Measurements from ENCODE around the gene EEF1A1.
A peak's percentile ranks its signal among the peaks of the same experiment; 100 is the strongest.
"Not testable (repeated sequence)": the region's sequence is repeated elsewhere in the genome, so short reads cannot be mapped to it uniquely, and the experiment has no call there.

The EEF1A1 gene

DNA sequence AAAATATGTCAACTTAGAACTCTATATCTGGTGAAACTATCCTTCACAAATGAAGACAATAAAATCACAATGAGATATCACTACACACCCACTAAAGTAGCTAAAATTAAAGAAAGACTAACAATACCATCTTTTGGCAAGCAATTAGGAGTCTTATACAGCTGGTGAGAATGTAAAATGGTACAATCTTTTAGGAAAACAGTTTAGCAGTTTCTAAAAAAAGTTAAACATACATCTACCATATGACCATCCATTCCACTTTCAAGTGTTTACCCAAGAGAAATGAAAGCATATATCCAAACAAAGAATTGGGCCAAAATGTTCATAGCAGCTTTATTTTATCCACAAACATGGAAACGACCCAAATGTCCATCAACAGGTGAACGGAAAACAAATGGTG, 13.8 kb upstream of the EEF1A1 start:
- no peak for DNase-seq

DNA sequence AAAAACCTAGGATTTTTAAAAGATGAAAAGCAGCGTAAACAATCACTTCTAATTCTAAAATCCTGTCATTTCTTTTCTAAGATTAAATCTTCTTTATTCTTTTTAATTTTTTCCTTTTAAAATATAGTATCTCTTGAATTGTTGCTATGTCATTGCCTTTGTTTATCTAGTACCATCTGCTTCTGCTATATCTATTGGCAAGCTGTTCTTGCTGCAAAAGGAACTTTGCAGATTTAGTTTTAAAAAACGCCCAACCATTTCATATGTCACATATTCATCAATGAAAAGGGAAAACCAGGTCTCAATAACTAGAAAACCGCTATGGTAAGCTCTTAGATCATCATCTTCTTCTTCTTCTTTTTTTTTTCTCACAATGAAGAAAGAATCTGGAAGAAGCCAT, 11.5 kb upstream of the EEF1A1 start:
- DNase-seq, result no peak

DNA sequence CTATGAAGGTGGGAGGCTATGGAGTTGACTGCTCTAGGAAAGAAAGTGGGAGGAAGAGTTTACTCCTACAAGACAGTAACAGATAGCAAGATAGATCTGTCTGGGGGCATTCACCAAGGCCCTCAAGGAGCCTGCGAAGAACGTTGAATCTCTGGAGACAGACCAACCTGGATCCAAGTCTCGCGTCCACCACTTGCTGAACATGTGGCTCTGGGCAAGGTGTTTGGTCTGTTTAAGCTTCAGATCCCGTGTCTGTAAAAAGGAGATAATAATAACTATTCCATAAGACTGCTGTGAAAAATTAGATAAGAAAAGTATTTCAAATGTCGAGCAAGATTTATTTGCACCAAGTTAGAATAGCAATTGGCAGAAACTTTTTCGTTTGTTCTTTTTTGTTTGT, 8.1 kb upstream of the EEF1A1 start:
- no peak for DNase-seq

DNA sequence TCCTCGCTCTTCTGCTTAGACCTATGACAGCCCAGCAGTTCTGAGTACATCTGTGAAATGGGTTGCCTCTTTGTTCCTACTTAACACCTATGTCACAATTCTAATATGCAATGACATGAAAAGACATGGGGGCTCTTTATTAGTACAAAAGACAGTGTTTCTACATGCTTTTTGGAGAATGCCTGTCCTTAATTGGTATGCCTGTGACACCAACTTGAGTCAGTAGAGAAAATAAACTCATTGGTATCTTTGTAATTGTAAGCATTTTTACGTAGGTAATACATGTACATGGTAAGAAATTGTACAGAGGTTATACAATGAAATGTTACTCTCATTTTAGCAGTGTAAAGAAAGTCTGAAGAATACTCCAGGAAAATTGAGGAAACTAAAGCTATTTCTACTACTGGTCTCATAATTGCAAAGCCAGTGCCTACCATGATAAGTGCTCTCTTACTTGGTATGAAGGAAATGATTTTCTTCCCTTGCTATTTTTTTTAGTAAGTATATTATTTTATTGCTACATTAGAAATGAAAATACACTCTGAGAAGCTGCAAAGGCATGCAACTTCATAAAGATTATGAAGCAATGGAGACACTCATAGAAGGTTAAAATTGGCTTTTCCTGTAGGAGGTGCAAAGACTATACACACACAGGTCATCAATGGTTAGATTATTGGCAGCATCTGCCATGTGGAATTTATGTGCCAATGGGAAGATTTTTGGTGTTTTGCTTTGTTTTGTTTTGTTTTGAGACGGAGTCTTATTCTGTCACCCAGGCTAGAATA, 4.9 kb upstream of the EEF1A1 start:
- no peak for DNase-seq

DNA sequence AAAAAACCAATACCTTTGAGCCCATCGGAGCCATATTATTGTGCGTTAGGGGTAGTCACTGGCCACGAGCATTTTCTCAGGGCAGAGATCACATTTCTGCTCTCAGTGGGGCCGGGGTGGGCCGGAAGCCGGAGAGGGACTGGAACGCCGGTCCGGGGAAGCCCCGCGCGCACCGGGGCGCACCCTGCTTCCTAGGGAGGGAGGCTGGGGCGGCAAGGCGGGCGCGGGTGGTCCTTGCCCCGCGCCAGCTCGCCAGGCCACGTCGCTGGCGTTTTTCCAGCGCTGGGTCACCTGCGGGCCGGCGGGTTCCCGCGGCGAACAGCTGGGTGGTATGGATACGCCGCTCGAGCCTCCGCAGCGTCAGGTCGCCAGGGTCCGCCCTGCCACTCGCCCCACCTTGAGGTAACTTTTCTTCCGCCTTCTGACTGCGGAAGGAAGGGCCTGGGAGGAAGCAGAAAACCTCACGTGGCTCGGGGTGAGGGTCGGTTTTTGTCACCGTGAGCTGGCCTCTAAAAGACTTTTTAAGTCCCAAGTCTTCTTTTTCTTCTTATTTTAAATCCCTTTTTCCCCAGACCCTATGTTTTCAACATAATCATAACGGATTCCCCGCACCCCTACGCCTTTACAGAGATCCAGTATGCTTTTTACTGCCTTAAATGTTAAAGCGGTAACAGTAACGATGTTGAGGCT, 2.7 kb upstream of the EEF1A1 start:
- DNase-seq, result peak; percentile 72

DNA sequence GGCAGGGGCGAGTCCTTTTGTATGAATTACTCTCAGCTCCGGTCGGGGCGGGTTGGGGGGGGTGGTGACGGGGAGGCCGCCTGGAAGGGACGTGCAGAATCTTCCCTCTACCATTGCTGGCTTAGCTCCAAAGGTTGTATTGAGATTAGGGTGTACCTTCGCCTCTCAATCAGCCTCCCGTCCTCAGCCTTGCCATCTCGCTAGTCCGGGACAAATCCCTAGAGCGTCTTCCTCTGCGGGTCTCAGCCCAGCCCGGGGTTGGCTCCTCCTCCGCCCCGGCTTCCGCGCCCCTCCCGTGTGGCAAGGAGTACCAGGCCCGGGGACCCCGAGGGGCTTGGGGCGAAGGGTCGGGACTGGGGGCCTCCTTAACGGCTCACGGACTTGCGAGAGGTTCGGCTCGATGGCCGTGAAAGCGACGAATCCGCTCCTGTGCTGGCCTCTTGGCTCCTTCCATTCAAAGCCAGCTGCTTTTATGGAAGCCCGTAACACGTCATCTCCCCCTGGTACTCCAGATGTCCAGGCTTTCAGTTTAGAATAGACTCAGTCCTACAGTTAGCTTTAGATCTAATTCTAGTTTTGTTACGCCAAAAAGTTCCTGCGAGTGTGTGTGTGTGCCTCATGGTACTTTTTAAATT, 636 bp upstream of the EEF1A1 start:
- DNase-seq, result no peak

DNA sequence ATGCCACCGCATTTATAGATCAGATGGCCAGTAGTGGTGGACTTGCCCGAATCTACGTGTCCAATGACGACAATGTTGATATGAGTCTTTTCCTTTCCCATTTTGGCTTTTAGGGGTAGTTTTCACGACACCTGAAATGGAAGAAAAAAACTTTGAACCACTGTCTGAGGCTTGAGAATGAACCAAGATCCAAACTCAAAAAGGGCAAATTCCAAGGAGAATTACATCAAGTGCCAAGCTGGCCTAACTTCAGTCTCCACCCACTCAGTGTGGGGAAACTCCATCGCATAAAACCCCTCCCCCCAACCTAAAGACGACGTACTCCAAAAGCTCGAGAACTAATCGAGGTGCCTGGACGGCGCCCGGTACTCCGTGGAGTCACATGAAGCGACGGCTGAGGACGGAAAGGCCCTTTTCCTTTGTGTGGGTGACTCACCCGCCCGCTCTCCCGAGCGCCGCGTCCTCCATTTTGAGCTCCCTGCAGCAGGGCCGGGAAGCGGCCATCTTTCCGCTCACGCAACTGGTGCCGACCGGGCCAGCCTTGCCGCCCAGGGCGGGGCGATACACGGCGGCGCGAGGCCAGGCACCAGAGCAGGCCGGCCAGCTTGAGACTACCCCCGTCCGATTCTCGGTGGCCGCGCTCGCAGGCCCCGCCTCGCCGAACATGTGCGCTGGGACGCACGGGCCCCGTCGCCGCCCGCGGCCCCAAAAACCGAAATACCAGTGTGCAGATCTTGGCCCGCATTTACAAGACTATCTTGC, 725 bp downstream of the EEF1A1 start:
- peak; percentile 82 for DNase-seq

DNA sequence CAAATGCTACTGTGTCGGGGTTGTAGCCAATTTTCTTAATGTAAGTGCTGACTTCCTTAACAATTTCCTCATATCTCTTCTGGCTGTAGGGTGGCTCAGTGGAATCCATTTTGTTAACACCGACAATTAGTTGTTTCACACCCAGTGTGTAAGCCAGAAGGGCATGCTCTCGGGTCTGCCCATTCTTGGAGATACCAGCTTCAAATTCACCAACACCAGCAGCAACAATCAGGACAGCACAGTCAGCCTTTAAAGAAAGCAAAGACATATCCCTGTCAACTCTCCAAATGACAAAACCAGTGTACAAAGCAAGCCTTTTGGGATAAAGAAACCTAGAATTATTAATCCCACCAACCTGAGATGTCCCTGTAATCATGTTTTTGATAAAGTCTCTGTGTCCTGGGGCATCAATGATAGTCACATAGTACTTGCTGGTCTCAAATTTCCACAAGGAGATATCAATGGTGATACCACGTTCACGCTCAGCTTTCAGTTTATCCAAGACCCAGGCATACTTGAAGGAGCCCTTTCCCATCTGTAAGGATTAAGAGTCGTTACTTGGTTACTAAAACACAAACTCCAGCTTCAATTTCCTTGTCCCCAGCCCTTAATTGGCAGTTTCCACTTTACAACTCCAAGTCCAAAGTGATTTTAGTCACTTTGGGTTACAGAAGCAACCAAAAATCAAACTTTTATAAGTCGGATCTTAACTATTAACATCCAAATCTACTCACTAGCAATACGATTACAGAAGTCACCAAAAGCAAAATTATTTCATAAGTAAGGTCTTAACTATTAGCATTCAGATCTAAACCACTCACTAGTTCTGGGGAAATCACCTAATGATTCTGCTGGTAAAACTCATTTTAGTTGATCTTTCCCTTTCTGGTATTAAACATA, 1.6 kb downstream of the EEF1A1 start:
- DNase-seq, result not testable (repeated sequence)

DNA sequence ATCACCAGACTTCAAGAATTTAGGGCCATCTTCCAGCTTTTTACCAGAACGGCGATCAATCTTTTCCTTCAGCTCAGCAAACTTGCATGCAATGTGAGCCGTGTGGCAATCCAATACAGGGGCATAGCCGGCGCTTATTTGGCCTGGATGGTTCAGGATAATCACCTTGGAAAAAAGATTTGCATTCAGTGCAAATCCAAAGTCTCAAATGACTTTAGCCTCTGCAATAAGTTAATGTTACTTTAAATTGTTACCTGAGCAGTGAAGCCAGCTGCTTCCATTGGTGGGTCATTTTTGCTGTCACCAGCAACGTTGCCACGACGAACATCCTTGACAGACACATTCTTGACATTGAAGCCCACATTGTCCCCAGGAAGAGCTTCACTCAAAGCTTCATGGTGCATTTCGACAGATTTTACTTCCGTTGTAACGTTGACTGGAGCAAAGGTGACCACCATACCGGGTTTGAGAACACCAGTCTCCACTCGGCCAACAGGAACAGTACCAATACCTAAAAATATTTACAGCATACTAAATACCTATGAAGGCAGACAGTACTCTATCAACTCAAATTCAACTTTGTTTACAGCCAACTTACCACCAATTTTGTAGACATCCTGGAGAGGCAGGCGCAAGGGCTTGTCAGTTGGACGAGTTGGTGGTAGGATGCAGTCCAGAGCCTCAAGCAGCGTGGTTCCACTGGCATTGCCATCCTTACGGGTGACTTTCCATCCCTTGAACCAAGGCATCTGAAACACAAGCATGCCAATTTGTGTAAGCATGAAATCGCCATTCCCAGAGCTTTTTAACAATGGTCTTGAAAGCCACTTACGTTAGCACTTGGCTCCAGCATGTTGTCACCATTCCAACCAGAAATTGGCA, 2.5 kb downstream of the EEF1A1 start:
- not testable (repeated sequence) for DNase-seq

DNA sequence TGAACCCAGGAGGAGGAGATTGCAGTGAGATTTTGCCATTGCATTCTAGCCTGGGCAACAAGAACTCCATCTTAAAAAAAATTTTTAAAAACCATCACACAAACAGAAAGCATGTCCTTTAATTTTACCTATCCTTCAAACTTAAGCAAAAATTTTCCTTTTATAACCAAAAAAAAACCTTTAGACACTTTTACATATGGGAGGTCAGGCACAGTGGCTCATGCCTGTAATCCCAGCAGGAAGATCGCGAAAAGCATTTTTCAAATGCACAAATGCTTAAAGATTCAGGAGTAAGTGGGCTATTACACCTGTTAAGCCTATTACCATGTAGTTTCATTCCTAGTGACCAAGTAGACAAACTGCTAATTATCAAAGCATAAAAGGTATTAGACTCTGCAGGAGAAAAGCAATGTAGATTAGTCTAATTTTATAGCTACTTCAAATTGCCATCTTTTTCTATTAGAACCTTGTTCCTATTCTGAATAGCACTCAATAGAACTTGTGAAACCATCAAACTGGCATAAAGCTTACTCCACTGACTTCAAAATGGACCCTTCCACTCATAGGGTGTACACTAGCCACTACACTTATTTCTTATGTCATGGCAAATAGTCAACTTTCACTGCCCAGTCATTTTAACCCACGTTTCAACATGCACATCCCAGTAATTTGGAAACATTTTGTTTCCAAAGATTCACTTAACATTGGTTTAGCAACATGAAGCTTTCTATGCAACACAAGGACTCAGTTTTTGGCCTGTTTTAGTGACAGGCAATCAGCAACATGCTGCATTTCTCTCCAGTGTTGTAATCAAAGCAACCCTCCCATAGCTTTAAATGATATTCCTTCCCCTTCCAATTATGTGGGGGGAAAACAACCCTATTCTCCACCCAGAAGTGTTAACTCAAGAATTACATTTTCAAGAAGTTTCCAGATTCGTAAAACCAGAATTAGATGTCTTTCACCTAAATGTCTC, 4.0 kb downstream of the EEF1A1 start:
- DNase-seq, result no peak

DNA sequence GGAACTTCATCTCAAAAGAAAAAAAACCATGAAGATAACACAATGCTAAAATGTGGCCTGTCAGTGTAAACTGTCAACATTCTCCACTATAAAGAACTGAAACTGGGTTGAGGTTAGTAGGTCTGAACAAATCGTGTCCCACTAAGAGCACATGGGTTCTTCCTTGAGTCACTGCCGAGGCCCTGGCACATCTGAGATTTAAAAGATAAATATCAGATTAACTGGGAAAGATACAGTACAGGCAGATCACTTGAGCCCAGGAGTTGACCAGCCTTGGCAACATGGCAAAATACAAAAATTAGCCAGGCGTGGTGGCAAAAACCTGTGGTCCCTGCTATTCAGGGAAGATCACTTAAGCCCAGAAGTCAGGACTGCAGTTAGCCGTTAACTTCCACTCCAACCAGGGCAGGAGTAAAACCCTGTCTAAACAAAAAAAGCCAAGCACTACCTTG, 5.6 kb downstream of the EEF1A1 start:
- DNase-seq, result no peak

DNA sequence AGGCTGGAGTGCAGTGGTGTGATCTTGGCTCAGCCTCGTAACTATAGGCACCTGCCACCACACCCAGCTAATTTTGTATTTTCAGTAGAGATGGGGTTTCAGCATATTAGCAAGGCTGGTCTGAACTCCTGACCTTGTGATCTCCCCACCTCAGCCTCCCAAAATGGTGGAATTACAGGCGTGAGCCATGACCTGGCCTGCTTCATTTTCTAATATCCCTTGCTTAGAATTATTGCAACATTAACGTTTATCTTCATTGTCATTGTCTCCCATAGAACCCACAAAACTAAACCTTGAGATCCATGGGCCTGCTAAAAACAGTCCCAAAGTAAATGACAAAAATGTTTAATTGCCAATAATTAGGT, 6.1 kb downstream of the EEF1A1 start:
- no peak for DNase-seq

DNA sequence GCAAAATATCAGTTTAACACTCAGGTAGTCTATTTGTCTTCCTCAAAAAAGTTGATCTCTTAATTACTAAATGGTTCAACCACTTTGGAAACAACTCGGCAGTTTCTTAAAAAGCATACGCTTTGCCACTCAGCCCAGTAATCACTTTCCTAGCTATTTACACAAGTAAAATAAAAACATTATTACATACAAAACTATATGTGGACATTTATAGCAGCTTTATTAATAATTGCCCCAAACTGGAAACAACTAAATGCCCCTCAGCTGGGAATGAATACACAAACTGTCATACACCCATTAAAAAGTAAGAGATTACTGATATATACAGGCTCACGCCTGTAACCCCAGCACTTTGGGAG, 7.4 kb downstream of the EEF1A1 start:
- DNase-seq, result no peak

DNA sequence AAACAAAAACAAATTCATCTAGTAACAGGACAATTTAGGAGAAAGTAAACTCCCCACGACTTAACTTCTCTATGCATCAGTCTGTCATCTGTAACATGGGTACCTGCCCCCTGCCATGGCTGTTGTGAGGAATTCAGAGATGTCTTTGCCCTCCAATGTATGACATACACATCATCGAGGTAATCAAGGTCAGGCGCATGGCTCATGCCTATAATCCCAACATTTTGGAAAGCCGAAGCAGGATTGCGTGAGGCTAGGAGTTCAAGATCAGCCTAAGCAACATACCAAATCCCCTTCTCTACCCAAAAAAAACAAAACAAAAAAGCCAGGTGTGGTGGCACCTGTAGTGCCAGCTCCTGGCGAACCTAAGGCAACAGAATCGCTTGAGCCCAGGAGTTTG, 9.0 kb downstream of the EEF1A1 start:
- no peak for DNase-seq

DNA sequence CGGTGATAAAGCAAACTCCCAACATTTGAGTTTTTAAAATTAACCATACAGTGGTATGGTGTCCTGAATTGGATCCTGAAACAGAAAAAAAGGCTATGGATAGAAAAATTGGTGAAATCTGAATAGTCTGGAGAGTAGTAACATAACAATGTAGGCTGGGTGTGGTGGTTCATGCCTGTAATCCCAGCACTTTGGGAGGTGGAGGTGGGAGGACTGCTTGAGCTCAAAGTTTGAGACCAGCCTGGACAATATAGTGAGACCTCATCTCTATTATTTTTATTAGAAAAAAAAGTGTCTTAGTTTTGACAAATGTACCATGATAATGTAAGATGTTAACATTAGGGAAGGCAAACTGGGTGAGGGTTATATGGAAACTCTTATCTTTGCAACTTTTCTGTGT, 11.0 kb downstream of the EEF1A1 start:
- DNase-seq, result no peak

DNA sequence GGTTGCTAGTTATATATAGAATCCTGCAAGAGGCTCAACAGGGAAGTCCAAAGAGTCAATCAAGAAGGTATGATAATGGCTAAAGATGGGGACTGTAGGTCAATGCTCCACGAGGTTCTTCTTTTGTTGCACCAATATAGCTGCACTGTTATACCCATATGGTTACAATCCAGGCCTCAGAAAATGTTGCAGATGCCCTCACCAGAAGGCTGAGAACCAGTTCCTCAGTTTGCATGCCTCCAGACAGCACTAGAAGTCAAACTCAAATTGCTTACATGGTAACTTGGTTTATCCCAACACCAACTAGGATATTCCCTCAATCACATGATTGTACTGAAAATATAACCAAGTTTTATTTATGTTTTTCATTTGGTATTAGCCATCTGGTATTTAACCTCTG, 12.1 kb downstream of the EEF1A1 start:
- DNase-seq, result no peak

DNA sequence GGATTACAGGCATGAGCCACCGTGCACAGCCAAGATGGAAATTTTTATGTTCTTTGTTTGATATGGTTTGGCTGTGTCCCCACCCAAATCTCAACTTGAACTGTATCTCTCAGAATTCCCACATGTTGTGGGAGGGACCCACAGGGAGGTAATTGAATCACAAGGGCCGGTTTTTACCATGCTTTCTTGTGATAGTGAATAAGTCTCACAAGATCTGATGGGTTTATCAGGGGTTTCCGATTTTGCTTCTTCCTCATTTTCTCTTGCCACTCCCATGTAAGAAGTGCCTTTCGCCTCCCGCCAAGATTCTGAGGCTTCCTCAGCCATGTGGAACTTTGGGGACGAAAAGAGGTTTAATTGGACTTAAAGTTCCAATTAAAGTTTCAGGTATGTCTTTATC, 14.6 kb downstream of the EEF1A1 start:
- no peak for DNase-seq

DNA sequence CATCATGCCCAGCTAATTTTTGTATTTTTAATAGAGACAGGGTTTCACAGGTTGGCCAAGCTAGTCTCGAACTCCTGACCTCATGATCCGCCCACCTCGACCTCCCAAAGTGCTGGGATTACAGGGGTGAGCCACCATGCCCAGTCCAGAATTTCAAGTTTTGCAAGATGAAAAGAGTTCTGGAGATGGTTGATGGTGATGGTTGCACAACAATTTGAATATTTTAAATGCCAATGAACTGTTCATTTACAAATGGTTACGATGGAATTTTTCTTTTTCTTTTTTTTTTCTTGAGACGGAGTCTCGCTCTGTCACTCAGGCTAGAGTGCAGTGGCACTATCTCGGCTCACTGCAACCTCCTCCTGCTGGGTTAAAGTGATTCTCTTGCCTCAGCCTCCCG, 15.1 kb downstream of the EEF1A1 start:
- not testable (repeated sequence) for DNase-seq

DNA sequence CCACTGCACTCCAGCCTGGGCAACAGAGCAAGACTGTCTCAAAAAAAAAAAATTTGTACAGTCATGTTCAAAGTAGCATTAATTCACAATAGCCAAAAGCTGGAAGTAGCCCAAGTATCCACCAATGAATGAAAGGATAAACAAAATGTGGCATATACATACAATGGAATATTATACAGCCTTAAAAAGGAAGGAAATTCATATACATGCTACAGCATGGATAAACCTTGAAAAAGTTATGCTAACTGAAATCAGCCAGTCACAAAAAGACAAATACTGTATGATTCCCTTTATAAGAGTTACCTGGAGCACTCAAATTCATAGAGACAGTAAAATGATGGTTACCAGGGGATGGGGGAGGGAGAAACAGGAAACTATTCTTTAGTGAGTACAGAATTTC, 15.7 kb downstream of the EEF1A1 start:
- DNase-seq, result no peak

DNA sequence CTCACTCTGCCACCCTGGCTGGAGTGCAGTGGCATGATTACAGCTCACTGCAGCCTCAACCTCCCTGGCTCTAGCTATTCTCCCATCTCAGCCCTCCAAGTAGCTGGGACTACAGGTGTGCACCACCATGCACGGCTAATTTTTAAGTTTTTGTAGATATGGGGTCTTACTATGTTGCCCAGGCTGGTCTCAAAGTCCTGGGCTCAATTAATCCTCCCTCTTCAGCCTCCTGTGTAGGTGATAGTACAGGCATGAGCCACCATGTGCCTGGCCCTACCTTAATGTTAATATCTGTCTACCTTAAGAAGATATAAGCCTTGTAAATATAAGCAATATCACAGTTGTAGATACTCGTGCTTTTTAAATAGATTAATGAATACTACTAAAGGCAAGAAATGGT, 16.7 kb downstream of the EEF1A1 start:
- DNase-seq, result no peak
